ENCODE data around the gene BTBD9. TPM values are rescaled to one million over a fixed set of nuclear protein-coding genes. Genes with fewer than 3 reads are reported as not detected.

BTBD9 gene
- total and polyA plus RNA-seq, 2 of the 13 experiments (the other 11 are each of a cell fraction or from before 2014, with no cell fraction given), result 1.2 to 3.0 TPM

DNA sequence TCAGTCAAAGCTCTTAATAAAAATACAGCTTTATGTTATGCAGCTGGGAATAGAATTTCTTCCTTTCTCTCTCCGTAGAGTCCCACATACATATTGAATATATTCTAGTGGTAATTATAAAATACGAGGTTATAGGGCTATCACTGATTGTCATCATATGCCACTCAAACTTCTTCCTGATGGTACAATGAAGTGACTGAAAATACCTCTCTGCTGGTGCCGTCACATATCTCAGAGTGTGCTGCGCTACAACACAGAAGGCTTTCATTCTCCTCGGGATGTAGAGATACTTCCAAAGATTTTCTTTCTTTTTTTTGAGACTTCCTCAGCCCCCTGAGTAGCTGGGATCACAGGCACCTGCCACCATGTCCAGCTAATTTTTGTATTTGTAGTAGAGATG, 249.9 kb downstream of the BTBD9 start:
- ChIA-PET CTCF (ENCODE audit: low intra/inter-chr PET ratio, low total read pairs) (no interaction called here), POLR2A (no interaction called here)
- Histone ChIP-seq H3K36me3 (replicated peaks in 1 of 2; ENCODE audit: control insufficient read depth in 1 of 2, insufficient read depth in 2 of 2, low read length in 2 of 2) (no peaks in the 10 kb centered on the region), H3K27ac (ENCODE audit: extremely low read length, insufficient read depth, low read length) (no peak overlapping the region), H3K9me3 (ENCODE audit: low read length) (no peaks in the 10 kb centered on the region), H3K4me1 (ENCODE audit: insufficient read depth, low read length) (0 out of 2 replicates have a peak, but pooled peaks cover 8% of the 10 kb centered on the region), H3K79me2 (ENCODE audit: insufficient read depth, low read length) (no peaks in the 10 kb centered on the region), H4K20me1 (ENCODE audit: insufficient read depth, low read length) (no peaks in the 10 kb centered on the region), H3K4me2 (ENCODE audit: low read depth, low read length) (no peak overlapping the region), H3K4me3 (replicated peaks in 1 of 3; ENCODE audit: insufficient read depth in 1 of 3, low read depth in 2 of 3, low read length in 3 of 3) (no peak overlapping the region), H2AFZ (ENCODE audit: low read length) (no peak overlapping the region), H3K27me3 (ENCODE audit: control insufficient read depth in 1 of 2, insufficient read depth in 2 of 2, low read length in 2 of 2) (no peaks in the 10 kb centered on the region), H3K9ac (ENCODE audit: insufficient read depth, low read depth, low read length) (no peak overlapping the region)
- ATAC-seq (no peak), DNase-seq (ENCODE audit: low spot score) (no peak), FAIRE-seq (no peak)
- in situ Hi-C loops (cut with HindIII; ENCODE audit: extremely low pct_ligation_motif_present, low pct_unique_long_range_greater_than_20kb), result no loop called here
- 79% methylated on average over 5 of the region's 5 CpGs for WGBS (ENCODE audit: low lambda C conversion rate)
- intact Hi-C loops (cut with micrococcal nuclease; ENCODE audit: unreplicated experiment), result no loop called here
- no TSS peak for BruUV-seq (replicated peaks)
- TF ChIP-seq DBP (CRISPR knock-in tag; IDR thresholded peaks at IDR 0.05; ENCODE audit: not compliant biosample characterization), result no peak
- no peak for TF ChIP-seq ZNF274 (CRISPR knock-in tag; IDR thresholded peaks at IDR 0.05)
- TF ChIP-seq ZNF644 (CRISPR knock-in tag; IDR thresholded peaks at IDR 0.05; ENCODE audit: low read depth), result no peak
- TF ChIP-seq ZNF878 (CRISPR knock-in tag; IDR thresholded peaks at IDR 0.05), result no peak
- no peak for TF ChIP-seq HMGXB4 (CRISPR knock-in tag; IDR thresholded peaks at IDR 0.05; ENCODE audit: borderline replicate concordance in 1 of 2, low read depth in 1 of 2)
- no peak for TF ChIP-seq ZMAT3 (CRISPR knock-in tag; conservative IDR thresholded peaks at IDR 0.05)
- no peak for TF ChIP-seq ZKSCAN1 (IDR thresholded peaks at IDR 0.05; ENCODE audit: low read length)
- TF ChIP-seq KLF15 (CRISPR knock-in tag; IDR thresholded peaks at IDR 0.05; ENCODE audit: borderline replicate concordance), result no peak
- TF ChIP-seq ZMAT5 (CRISPR knock-in tag; IDR thresholded peaks at IDR 0.05; ENCODE audit: borderline replicate concordance, low read depth), result no peak
- TF ChIP-seq, protein P1, sequence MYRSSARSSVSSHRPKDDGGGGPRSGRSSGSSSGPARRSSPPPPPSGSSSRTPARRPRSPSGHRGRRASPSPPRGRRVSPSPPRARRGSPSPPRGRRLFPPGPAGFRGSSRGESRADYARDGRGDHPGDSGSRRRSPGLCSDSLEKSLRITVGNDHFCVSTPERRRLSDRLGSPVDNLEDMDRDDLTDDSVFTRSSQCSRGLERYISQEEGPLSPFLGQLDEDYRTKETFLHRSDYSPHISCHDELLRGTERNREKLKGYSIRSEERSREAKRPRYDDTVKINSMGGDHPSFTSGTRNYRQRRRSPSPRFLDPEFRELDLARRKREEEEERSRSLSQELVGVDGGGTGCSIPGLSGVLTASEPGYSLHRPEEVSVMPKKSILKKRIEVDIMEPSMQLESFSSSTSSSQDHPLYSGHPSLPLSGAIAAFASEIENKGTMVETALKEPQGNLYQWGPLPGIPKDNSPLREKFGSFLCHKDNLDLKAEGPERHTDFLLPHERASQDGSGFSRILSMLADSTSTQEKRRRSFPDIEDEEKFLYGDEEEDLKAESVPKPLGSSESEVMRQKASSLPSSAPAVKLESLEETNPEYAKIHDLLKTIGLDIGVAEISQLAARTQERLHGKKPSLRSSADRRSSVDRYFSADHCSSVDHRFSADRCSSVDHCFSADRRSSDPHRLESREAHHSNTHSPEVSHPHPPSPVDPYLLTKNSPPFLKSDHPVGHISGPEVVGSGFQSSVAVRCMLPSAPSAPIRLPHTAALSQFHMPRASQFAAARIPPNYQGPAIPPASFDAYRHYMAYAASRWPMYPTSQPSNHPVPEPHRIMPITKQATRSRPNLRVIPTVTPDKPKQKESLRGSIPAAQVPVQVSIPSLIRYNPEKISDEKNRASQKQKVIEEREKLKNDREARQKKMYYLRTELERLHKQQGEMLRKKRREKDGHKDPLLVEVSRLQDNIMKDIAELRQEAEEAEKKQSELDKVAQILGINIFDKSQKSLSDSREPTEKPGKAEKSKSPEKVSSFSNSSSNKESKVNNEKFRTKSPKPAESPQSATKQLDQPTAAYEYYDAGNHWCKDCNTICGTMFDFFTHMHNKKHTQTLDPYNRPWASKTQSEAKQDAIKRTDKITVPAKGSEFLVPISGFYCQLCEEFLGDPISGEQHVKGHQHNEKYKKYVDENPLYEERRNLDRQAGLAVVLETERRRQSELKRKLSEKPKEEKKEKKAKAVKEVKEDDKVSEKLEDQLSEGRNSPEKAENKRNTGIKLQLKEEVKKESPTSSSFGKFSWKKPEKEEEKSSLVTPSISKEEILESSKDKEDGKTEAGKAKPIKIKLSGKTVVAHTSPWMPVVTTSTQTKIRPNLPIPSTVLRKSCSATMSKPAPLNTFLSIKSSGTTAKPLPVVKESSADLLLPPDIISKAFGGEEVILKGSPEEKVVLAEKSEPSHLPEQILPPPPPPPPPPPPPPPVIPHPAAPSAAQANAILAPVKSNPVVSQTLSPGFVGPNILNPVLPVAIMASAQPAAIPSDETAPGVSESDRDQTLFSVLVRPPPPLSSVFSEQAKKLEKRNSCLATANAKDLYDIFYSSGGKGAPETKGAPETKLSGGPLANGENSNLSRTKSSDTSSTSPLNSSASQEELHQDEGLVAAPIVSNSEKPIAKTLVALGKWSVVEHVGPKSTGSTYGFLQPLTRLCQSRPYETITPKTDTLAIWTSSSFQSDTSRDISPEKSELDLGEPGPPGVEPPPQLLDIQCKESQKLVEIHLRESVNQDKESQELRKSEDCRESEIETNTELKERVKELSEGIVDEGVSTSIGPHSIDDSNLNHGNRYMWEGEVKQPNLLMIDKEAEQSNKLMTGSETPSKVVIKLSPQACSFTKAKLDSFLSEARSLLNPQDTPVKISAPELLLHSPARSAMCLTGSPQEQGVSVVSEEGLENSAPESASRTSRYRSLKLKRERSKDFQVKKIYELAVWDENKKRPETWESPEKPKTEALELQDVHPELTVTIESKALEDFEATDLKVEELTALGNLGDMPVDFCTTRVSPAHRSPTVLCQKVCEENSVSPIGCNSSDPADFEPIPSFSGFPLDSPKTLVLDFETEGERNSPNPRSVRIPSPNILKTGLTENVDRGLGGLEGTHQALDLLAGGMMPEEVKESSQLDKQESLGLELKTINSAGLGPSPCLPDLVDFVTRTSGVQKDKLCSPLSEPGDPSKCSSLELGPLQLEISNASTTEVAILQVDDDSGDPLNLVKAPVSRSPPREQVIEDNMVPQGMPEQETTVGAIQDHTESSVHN (CRISPR knock-in tag; IDR thresholded peaks at IDR 0.05), result no peak
- TF ChIP-seq, protein P2, sequence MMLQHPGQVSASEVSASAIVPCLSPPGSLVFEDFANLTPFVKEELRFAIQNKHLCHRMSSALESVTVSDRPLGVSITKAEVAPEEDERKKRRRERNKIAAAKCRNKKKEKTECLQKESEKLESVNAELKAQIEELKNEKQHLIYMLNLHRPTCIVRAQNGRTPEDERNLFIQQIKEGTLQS (CRISPR knock-in tag; IDR thresholded peaks at IDR 0.05), result no peak
- TF ChIP-seq ATF7-NPFF (CRISPR knock-in tag; IDR thresholded peaks at IDR 0.05; ENCODE audit: low read depth), result no peak
- no peak for TF ChIP-seq RCOR2 (CRISPR knock-in tag; IDR thresholded peaks at IDR 0.05)
